Central memory CD4-positive, alpha-beta T cell (primary cell): ENCODE results near the gene MLPH.

Experiments used
- DNase-seq: peaks from one replicate; pipeline ENCODE4 v3.0.0; 2022

Gene MLPH

GRCh38 chr2:237479747-237480146 is 7.3 kb upstream of the MLPH start:
- DNase-seq = no peak

- no peak for DNase-seq
These were observed 6.5 kb upstream of the MLPH start for GRCh38 chr2:237480556-237480955.

GRCh38 chr2:237480988-237481525 is 6.0 kb upstream of the MLPH start:
- no peak for DNase-seq

- no peak for DNase-seq
These were observed 4.6 kb upstream of the MLPH start for GRCh38 chr2:237482485-237482884.

GRCh38 chr2:237483018-237483731 is 3.9 kb upstream of the MLPH start:
- DNase-seq = no peak

- DNase-seq = no peak
These were observed 1.7 kb upstream of the MLPH start for GRCh38 chr2:237485304-237485703.

GRCh38 chr2:237485844-237486243 is 1.2 kb upstream of the MLPH start:
- DNase-seq = no peak

GRCh38 chr2:237486334-237486818 is 675 bp upstream of the MLPH start:
- DNase-seq = no peak

GRCh38 chr2:237487496-237487895 is 445 bp downstream of the MLPH start:
- no peak for DNase-seq

GRCh38 chr2:237488295-237488694 is 1.2 kb downstream of the MLPH start:
- no peak for DNase-seq

- no peak for DNase-seq
These were observed 2.1 kb downstream of the MLPH start for GRCh38 chr2:237488901-237489860.

GRCh38 chr2:237490009-237490711 is 3.1 kb downstream of the MLPH start:
- no peak for DNase-seq

- no peak for DNase-seq
These were observed 3.7 kb downstream of the MLPH start for GRCh38 chr2:237490795-237491194.

- no peak for DNase-seq
These were observed 4.6 kb downstream of the MLPH start for GRCh38 chr2:237491515-237492118.

GRCh38 chr2:237492137-237492890 is 5.3 kb downstream of the MLPH start:
- no peak for DNase-seq

- DNase-seq = no peak
These were observed 7.0 kb downstream of the MLPH start for GRCh38 chr2:237494066-237494465.

- no peak for DNase-seq
These were observed 8.6 kb downstream of the MLPH start for GRCh38 chr2:237495521-237496117.

GRCh38 chr2:237496428-237496827 is 9.4 kb downstream of the MLPH start:
- DNase-seq = no peak

GRCh38 chr2:237497009-237497837 is 10.2 kb downstream of the MLPH start:
- no peak for DNase-seq

- DNase-seq = no peak
These were observed 10.8 kb downstream of the MLPH start for GRCh38 chr2:237497838-237498186.
